ENCODE results near the gene PTPRD. TPM values are rescaled to one million over a fixed set of nuclear protein-coding genes. Genes with fewer than 3 reads are reported as not detected.

PTPRD gene
- total and polyA plus RNA-seq, 9 of the 15 experiments (the other 6 are each of a cell fraction or from before 2014, with no cell fraction given): 0.11 TPM; not detected in 8

GRCh38 chr9:8401961-8402705 lies 2210.7 kb downstream of the PTPRD start:
- H3K27me3 ChIP-seq (ENCODE audit: control insufficient read depth in 2 of 2, insufficient read depth in 2 of 2, low read length in 2 of 2): no peaks in the 10 kb centered on the region
- WGBS (ENCODE audit: insufficient coverage, low coverage, missing lambda C conversion rate): 2% methylated on average over 6 of the region's 6 CpGs
- TF ChIP-seq ZBTB8A (IDR thresholded peaks at IDR 0.05; ENCODE audit: partially characterized antibody) (no peak), ZBTB2 (IDR thresholded peaks at IDR 0.05) (no peak), RFX7 (CRISPR knock-in tag; IDR thresholded peaks at IDR 0.05) (no peak), GMEB1 (CRISPR knock-in tag; IDR thresholded peaks at IDR 0.05) (no peak), ZNF695 (CRISPR knock-in tag; IDR thresholded peaks at IDR 0.05) (no peak), PRPF4 (IDR thresholded peaks at IDR 0.05; ENCODE audit: insufficient read depth, low read depth, low read length, poor library complexity, severe bottlenecking) (no peak), SUPT5H (IDR thresholded peaks at IDR 0.05) (no peak), GATAD2A (IDR thresholded peaks at IDR 0.05) (no peak), USF2 (CRISPR knock-in tag; IDR thresholded peaks at IDR 0.05) (no peak), TFAM (CRISPR knock-in tag; conservative IDR thresholded peaks at IDR 0.05) (no peak), NCOA1 (IDR thresholded peaks at IDR 0.05; ENCODE audit: low read depth) (no peak), ZSCAN29 (IDR thresholded peaks at IDR 0.05) (no peak), SMARCB1 (IDR thresholded peaks at IDR 0.05; ENCODE audit: insufficient read length, low read depth) (no peak), FOXP1 (CRISPR knock-in tag; IDR thresholded peaks at IDR 0.05) (no peak), RBM34 (IDR thresholded peaks at IDR 0.05; ENCODE audit: borderline replicate concordance, insufficient read depth, low read length) (no peak), JUNB (CRISPR knock-in tag; conservative IDR thresholded peaks at IDR 0.05) (no peak), ARID3B (CRISPR knock-in tag; IDR thresholded peaks at IDR 0.05; ENCODE audit: borderline replicate concordance) (no peak), PTTG1 (tag; IDR thresholded peaks at IDR 0.05; ENCODE audit: low read depth) (no peak), PYGO2 (tag; IDR thresholded peaks at IDR 0.05) (no peak)
- no peaks in the 10 kb centered on the region for H3K9me3 ChIP-seq (replicated peaks; ENCODE audit: control insufficient read depth, insufficient read depth, low read depth, low read length)
- ChIA-PET POLR2A (no interaction called here), CTCF (ENCODE audit: low intra/inter-chr PET ratio) (no interaction called here)
- no peaks in the 10 kb centered on the region for H3K36me3 ChIP-seq (ENCODE audit: control insufficient read depth, insufficient read depth, low read length)
- DNase-seq (ENCODE audit: extremely low read depth in 1 of 4, low spot score in 3 of 4) (no peak), FAIRE-seq (no peak), ATAC-seq (no peak)
- H4K20me1 ChIP-seq (replicated peaks; ENCODE audit: control insufficient read depth, insufficient read depth, low read length): no peaks in the 10 kb centered on the region
- H3K9me1 ChIP-seq (ENCODE audit: control insufficient read depth, insufficient read depth, low read length): no peaks in the 10 kb centered on the region
- no peak overlapping the region for H3K27ac ChIP-seq (ENCODE audit: extremely low read depth, low read depth, low read length)
- intact Hi-C loops (cut with micrococcal nuclease) (no loop called here), in situ Hi-C loops (cut with MboI) (no loop called here)
- no peak overlapping the region for H2AFZ ChIP-seq (ENCODE audit: low read depth, low read length)
- no peak overlapping the region for H3K4me3 ChIP-seq
- H3K4me1 ChIP-seq (replicated peaks in 1 of 2; ENCODE audit: control insufficient read depth in 2 of 2, insufficient read depth in 2 of 2, low read length in 2 of 2): no peaks in the 10 kb centered on the region
- H3K9ac ChIP-seq (ENCODE audit: insufficient read depth in 1 of 2, low read depth in 2 of 2, low read length in 2 of 2): no peak overlapping the region
- BruUV-seq (replicated peaks): no TSS peak
- no peaks in the 10 kb centered on the region for H3K79me2 ChIP-seq (ENCODE audit: control insufficient read depth, insufficient read depth, low read length)
- no peak overlapping the region for H3K4me2 ChIP-seq (ENCODE audit: insufficient read depth, low read length)
